ENCODE data around the gene METTL21C. TPM values are rescaled to one million over a fixed set of nuclear protein-coding genes. Genes with fewer than 3 reads are reported as not detected.

Gene METTL21C
- total RNA-seq, 1 donor from 2014 or later, result not detected

GRCh38 chr13:102697264-102697663 is 2.4 kb upstream of the METTL21C start:
- ATAC-seq, result no peak

GRCh38 chr13:102696465-102696864 is 1.6 kb upstream of the METTL21C start:
- ATAC-seq, result no peak

GRCh38 chr13:102693776-102694175 is 1.1 kb downstream of the METTL21C start:
- ATAC-seq, result no peak

GRCh38 chr13:102693250-102693649 is 1.6 kb downstream of the METTL21C start:
- ATAC-seq, result no peak

- no peak for ATAC-seq
Observed at GRCh38 chr13:102692491-102692826, 2.4 kb downstream of the METTL21C start.

GRCh38 chr13:102690883-102691282 is 4.0 kb downstream of the METTL21C start:
- ATAC-seq, result no peak

- ATAC-seq, result no peak
Observed at GRCh38 chr13:102688306-102688973, 6.4 kb downstream of the METTL21C start.

- ATAC-seq, result no peak
Observed at GRCh38 chr13:102687520-102687919, 7.3 kb downstream of the METTL21C start.

GRCh38 chr13:102686024-102686423 is 8.8 kb downstream of the METTL21C start:
- no peak for ATAC-seq

GRCh38 chr13:102683637-102684036 is 11.2 kb downstream of the METTL21C start:
- no peak for ATAC-seq

GRCh38 chr13:102682727-102683126 is 12.1 kb downstream of the METTL21C start:
- ATAC-seq, result no peak

- no peak for ATAC-seq
Observed at GRCh38 chr13:102682211-102682610, 12.6 kb downstream of the METTL21C start.

- no peak for ATAC-seq
Observed at GRCh38 chr13:102680842-102681740, 13.8 kb downstream of the METTL21C start.

- no peak for ATAC-seq
Observed at GRCh38 chr13:102680133-102680717, 14.6 kb downstream of the METTL21C start.

- ATAC-seq, result no peak
Observed at GRCh38 chr13:102679449-102680132, 15.3 kb downstream of the METTL21C start.

- ATAC-seq, result no peak
Observed at GRCh38 chr13:102678339-102679107, 16.3 kb downstream of the METTL21C start.

GRCh38 chr13:102677122-102677521 is 17.7 kb downstream of the METTL21C start:
- no peak for ATAC-seq

GRCh38 chr13:102675115-102675514 is 19.7 kb downstream of the METTL21C start:
- ATAC-seq, result no peak

- ATAC-seq, result no peak
Observed at GRCh38 chr13:102670130-102670529, 24.7 kb downstream of the METTL21C start.

GRCh38 chr13:102667911-102668310 is 26.9 kb downstream of the METTL21C start:
- ATAC-seq, result no peak

GRCh38 chr13:102667023-102667422 is 27.8 kb downstream of the METTL21C start:
- no peak for ATAC-seq

- no peak for ATAC-seq
Observed at GRCh38 chr13:102659168-102659713, 35.6 kb downstream of the METTL21C start.
